GM21528 (cell line): ENCODE data around the gene KASH5.
"Not testable (repeated sequence)": the region's sequence is repeated elsewhere in the genome, so short reads cannot be mapped to it uniquely, and the experiment has no call there.

Experiments used
- ATAC-seq: cut with Tn5 transposase; IDR thresholded peaks from one replicate; pipeline ENCODE4 v1.9.1; 2021; ENCODE audit warnings: mild to moderate bottlenecking, moderate library complexity; ENCODE audit not compliant: unreplicated experiment, low FRiP score

KASH5 gene

GRCh38 chr19:49362048-49362928, 25.8 kb upstream of the KASH5 start, which contains the start of gene TEAD2:
Gene TEAD2 (minus strand): TSS chr19:49362416. CDS start chr19:49360075, 2,341 bp downstream.
- no peak for ATAC-seq

- ATAC-seq: no peak
Observed at GRCh38 chr19:49362929-49363267, 25.2 kb upstream of the KASH5 start.

DNA sequence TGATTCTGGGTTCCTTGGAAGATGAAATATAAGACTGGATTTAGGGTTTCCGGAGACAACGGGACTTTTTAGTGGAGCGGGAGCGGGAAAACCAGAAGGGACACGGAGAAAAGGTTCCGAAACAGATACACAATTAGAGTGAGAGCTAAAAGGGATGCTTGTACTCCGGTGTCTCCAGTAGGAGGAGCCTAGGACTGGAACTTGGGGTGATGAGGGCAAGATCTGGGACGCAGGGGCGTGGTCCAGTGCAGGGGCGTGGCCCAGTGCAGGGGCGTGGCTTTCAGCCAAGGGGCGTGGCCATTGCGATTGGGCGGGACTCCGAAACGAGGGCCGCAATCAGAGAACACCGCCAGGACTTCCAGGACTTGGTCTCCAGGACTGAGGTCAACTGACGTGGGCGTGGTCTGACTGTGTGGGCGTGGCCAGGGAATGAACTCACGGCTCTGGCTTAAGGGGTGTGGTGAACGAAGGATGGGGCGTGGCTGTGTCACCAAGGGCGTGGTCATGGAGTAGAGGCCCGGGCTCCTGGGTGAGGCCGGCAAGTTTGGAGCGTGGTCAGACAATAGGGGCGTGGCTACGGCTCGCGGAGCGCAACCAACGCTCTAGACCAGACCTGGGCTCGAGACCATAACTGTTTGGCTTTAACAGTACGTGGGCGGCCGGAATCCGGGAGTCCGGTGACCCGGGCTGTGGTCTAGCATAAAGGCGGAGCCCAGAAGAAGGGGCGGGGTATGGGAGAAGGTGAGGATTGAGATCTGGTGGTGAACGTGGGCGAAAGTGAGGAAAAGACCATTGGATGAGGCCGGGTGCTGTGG, 24.6 kb upstream of the KASH5 start, which contains the start of gene DKKL1:
TSS of gene DKKL1 (plus strand) at position 610 of the 815 bp plus-strand sequence. CDS start at position 732, 122 bp downstream.
- ATAC-seq: peak; percentile 61

DNA sequence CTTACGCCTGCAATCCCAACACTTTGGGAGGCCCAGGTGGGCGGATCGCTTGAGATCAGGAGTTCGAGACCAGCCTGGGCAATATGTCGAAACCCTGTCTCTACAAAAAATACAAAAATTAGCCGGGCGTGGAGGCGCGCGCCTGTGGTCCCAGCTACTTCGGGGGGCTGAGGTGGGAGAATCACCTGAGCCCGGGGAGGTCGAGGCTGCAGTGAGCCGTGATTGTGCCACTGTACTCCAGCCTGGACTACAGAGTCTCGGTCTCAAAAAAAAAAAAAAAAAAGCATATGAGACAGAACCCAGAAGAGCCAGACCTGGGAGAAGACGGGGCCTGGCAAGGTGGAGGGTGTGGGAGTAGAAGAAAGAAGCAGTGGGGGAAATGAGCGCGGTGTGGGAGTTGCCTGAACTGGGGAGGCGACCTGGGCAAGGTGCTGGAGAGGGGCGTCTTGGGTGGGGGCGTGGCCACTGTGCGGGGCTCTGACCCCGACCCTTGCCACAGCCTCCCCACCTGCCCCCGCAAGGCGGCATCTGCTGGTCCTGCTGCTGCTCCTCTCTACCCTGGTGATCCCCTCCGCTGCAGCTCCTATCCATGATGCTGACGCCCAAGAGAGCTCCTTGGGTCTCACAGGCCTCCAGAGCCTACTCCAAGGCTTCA, 23.8 kb upstream of the KASH5 start:
- ATAC-seq: no peak

GRCh38 chr19:49366110-49366509, 21.9 kb upstream of the KASH5 start:
- ATAC-seq: no peak

DNA sequence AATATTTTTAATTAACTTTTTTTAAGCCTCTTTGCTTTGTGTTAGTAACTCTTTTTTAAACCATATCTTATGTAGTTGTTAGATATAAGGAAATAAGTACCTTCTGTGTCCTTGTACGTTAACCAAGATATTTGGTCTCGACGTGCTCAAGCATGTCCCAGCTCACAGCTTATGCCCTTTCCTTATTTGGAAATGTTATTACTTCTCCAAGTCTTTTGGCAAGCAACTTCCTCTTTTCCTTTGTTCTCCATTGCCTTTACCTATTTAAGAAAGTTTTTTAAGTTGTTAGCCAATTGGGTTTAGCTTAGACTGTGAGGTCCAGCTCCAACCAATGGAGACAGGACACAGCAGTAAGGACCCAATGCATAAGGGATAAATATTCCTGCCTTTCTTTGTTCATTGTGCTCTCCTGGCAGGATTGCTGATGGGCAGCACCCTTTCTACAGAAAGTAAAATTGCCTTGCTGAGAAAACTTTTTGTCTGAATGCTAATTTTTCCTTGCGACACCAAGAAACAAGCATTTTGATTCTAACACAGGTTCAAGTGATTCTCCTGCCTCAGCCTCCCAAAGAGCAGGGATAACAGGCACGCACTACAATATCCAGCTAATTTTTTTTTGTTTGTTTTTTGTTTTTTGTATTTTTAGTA, 19.2 kb upstream of the KASH5 start:
- no peak for ATAC-seq

DNA sequence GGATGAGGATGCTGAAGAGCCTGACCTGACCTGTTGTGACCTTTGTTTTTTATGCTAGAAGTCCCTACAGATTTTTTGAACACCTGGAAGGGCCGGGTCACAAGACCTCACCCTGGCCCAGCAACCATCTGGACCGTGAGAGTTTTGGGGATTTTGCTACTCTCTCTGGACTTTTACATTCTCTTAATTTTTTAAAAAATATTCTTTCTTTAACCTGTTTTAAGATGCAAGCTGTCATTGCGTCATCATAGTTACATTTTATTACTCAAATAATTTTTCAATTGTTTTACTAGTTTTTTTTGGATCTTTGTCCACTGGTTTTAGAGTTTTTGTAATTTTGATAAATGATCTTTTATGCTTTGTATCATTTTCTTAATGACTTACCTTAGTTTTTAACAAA, 16.9 kb upstream of the KASH5 start:
- no peak for ATAC-seq

- not testable (repeated sequence) for ATAC-seq
Observed at GRCh38 chr19:49373174-49373573, 14.9 kb upstream of the KASH5 start.

DNA sequence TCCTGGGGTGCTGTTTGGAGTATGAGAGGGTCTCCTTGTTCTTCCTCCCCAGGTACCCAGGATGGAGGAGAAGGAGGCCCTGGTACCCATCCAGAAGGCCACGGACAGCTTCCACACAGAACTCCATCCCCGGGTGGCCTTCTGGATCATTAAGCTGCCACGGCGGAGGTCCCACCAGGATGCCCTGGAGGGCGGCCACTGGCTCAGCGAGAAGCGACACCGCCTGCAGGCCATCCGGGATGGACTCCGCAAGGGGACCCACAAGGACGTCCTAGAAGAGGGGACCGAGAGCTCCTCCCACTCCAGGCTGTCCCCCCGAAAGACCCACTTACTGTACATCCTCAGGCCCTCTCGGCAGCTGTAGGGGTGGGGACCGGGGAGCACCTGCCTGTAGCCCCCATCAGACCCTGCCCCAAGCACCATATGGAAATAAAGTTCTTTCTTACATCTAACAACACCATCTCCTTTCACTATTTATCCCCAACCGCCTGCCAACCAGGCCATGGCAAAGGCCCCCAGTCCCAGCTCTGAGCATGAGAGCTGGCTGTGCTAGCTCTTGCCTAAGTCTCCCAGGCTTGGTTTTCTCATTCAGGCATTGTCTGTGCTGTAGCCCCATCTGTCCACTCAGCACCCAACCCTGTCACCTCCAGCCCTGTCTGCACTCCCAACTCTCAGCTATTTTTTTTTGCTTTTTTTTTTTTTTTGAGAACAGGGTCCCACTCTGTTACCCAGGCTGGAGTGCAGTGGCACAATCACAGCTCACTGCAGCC, 13.2 kb upstream of the KASH5 start:
- ATAC-seq: no peak

- ATAC-seq: no peak
Observed at GRCh38 chr19:49378512-49378911, 9.5 kb upstream of the KASH5 start.

DNA sequence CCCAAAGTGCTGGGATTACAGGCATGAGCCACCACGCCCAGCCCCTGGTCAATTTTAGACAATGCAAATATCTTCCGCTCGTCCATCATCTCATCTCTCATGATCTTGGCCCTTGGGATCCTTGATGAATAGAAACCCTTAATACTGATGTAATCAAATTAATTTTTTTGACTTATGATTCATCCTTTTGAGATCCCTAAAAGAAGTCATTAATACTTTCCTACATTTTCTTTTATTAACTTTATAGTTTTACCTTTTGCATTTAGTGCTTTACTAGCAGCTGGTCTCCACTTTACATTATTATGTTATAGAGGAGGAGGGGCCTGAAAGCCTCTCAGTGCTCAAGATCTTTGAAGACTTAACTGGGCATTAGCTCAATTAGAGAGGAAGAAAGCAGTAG, 7.7 kb upstream of the KASH5 start:
- no peak for ATAC-seq

DNA sequence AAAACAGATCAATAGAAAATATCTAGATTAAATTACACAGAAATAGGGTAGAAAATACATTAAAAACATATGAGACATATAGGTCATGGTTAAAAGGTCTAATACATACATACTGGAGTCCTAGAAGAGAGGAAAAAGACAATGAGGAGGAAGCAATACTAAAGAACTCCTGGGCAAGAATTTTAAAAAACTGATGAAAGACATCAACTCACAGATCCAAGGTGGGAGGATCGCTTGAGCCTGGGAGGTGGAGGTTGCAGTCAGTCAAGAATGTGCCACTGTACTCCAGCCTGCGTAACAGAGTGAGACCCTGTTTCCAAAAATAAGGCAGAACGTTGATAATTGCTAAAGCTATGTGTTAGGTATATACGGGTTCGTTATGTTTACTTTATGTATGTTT, 5.4 kb upstream of the KASH5 start:
- ATAC-seq: no peak

- ATAC-seq: no peak
Observed at GRCh38 chr19:49383599-49383998, 4.5 kb upstream of the KASH5 start.

DNA sequence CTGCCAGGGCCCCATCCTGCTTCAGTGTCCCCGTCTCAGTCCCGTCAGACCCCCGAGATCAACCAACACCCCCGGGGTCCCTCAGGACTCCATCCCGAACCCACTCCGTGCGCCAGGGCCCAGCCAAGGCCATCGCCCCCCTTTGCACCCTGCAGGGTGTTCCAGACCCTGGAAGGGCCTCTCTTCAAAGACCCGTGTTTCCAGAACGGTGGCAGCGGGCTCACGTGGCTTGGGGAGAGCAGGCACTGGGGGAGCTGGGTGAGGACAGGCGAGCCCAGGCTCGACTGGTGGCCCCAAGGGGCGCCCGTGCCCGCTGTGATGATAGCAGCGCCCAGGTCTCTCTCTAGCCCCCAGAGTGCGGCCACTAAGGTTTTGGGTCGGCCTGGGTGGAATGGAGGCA, 1.4 kb downstream of the KASH5 start:
- ATAC-seq: no peak

- no peak for ATAC-seq
Observed at GRCh38 chr19:49390131-49390928, 2.3 kb downstream of the KASH5 start.

- no peak for ATAC-seq
Observed at GRCh38 chr19:49390929-49391359, 2.9 kb downstream of the KASH5 start.

GRCh38 chr19:49391581-49392399, 3.7 kb downstream of the KASH5 start:
- no peak for ATAC-seq

GRCh38 chr19:49393881-49394280, 5.8 kb downstream of the KASH5 start:
- ATAC-seq: no peak
